T-cell (primary cell): ENCODE results near the gene WDR26. TPM values are rescaled to one million over a fixed set of nuclear protein-coding genes. Genes with fewer than 3 reads are reported as not detected.

Source experiments
- ATAC-seq, 4 experiments: fragments of 200-7000 bp in 3 of 4; fragments of 150-1000 bp in 1 of 4; cut with Tn5 transposase; replicated peaks in 1 of 4; 1 replicate in 3 of 4; 2 replicates in 1 of 4; pipeline ENCODE4 v1.10.0; 2021; ENCODE audit warnings: moderate library complexity in 3 of 4, mild to moderate bottlenecking in 2 of 4, moderate number of reproducible peaks in 1 of 4
- CTCF ChIA-PET, 2 donors: fragments of 300-600 bp; sonication (Branson Sonifier 250); formaldehyde crosslinking; loops; one replicate each; lab custom pipeline; 2022; ENCODE audit warnings: antibody characterized with exemption in 2 of 2; lab: Charles Lee
- POLR2A ChIA-PET, 2 donors: fragments of 300-600 bp; sonication (Branson Sonifier 250); formaldehyde crosslinking; loops; one replicate each; lab custom pipeline; 2022; ENCODE audit warnings: antibody characterized with exemption in 2 of 2; lab: Charles Lee
- DNase-seq, 35 experiments: peaks; one replicate each; pipeline versions ENCODE4 v3.0.0 to v3.0.0-alpha.2; 2013 to 2023
- H3K27ac ChIP-seq: one replicate; pipeline ENCODE4 v1.5.1; 2013; ENCODE audit warnings: low read length
- H3K27me3 ChIP-seq, 2 experiments: replicated peaks in 1 of 2; 1 replicate in 1 of 2; 2 replicates in 1 of 2; pipeline versions ENCODE4 v1.6.1 to v1.7.0; 2013; ENCODE audit warnings: low read length in 1 of 2, mixed read lengths in 1 of 2; ENCODE audit not compliant: control insufficient read depth in 2 of 2, insufficient read depth in 2 of 2; ENCODE audit errors: extremely low read depth in 1 of 2
- H3K36me3 ChIP-seq, 2 donors: 1 replicate in 1 of 2; 2 replicates in 1 of 2; pipeline versions ENCODE4 v1.6.1 to v1.7.0; 2013; ENCODE audit warnings: low read length in 1 of 2; ENCODE audit not compliant: control insufficient read depth in 2 of 2, insufficient read depth in 1 of 2; ENCODE audit errors: extremely low read depth in 1 of 2
- H3K4me1 ChIP-seq, 2 experiments: 1 replicate in 1 of 2; 2 replicates in 1 of 2; pipeline versions ENCODE4 v1.6.1 to v1.7.0; 2013; ENCODE audit warnings: low read length in 2 of 2, mixed read lengths in 1 of 2; ENCODE audit not compliant: insufficient read depth in 2 of 2, control insufficient read depth in 1 of 2; ENCODE audit errors: extremely low read depth in 1 of 2
- H3K4me3 ChIP-seq, 2 donors: 1 replicate in 1 of 2; 2 replicates in 1 of 2; pipeline versions ENCODE4 v1.5.1 to v1.7.0; 2013; ENCODE audit warnings: mild to moderate bottlenecking in 2 of 2, low read length in 1 of 2, moderate library complexity in 1 of 2; ENCODE audit not compliant: control insufficient read depth in 1 of 2; ENCODE audit errors: extremely low read depth in 1 of 2
- H3K9me3 ChIP-seq: 2 replicates; pipeline ENCODE4 v1.7.0; 2013
- H3K27ac Mint-ChIP-seq, 2 donors: one replicate each; pipeline ENCODE4 v1.8.0; 2020 to 2021; ENCODE audit warnings: mild to moderate bottlenecking in 2 of 2, mixed read lengths in 2 of 2
- H3K27me3 Mint-ChIP-seq, 2 donors: one replicate each; pipeline ENCODE4 v1.8.0; 2021 to 2022; ENCODE audit warnings: mixed read lengths in 2 of 2
- H3K36me3 Mint-ChIP-seq: one replicate; pipeline ENCODE4 v1.8.0; 2021; ENCODE audit warnings: mixed read lengths
- H3K4me1 Mint-ChIP-seq, 3 donors: one replicate each; pipeline ENCODE4 v1.8.0; 2020 to 2022; ENCODE audit warnings: mixed read lengths in 3 of 3, mild to moderate bottlenecking in 1 of 3
- H3K4me3 Mint-ChIP-seq, 3 donors: one replicate each; pipeline ENCODE4 v1.8.0; 2020 to 2022; ENCODE audit warnings: mild to moderate bottlenecking in 3 of 3, mixed read lengths in 3 of 3, moderate library complexity in 3 of 3
- H3K9me3 Mint-ChIP-seq, 3 donors: one replicate each; pipeline ENCODE4 v1.8.0; 2020 to 2022; ENCODE audit warnings: mixed read lengths in 3 of 3
- WGBS: methylation state at CpG from one replicate; pipeline ENCODE4 v1.1.5; 2013; ENCODE audit warnings: missing lambda C conversion rate; ENCODE audit not compliant: insufficient coverage; 5-methylcytosine and 5-hydroxymethylcytosine counted together
- total RNA-seq, 35 experiments: library from RNA in 6 of 35; stranded (reverse) in 6 of 35; fragments of 120-200 nt in 1 of 35; gene quantifications; one replicate each; pipeline versions ENCODE4 v1.2.1 to v1.2.4 and lab custom pipeline; 2013 to 2026

Gene WDR26
- total RNA-seq, 5 donors from 2014 or later (not counting 1 experiment from before 2014, with no cell fraction given), result 90.7 to 166 (median 96.3) TPM

DNA sequence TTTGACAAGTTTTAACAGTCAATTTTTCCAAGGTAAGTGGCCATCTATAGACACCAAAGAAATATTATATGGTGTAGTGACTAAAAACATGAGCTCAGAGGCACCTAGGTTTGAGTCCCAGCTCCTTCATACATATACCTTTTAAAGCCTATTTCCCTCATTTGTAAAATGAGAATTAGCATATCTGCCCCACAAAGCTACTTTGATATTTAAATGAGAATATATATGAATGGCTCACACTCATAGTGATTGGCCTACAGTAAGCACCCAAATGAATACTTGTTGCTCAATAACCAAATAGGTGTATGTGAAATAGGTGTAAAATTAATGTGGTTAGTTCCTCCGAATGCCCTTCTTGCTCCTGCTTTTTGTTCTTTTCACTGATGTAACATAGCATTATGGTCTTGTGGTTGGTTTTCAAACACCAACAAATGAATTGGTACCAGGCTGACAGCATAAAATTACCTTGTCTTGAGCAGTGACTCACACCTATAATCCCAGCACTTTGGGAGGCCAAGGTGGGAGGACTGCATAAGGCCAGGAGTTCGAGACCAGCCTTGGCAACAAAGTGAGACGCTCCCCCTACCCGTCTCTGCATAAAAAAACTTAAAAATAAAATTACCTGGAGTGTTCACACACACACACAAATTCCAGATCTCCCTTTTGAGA lies 52.6 kb downstream of the WDR26 start:
- 86% methylated on average over 1 of the region's 4 CpGs for WGBS
- H3K27ac ChIP-seq, result peak overlapping the region; percentile 33
- ATAC-seq, result no peak
- Mint-ChIP-seq H3K9me3 (no peaks in the 10 kb centered on the region), H3K27me3 (no peaks in the 10 kb centered on the region), H3K36me3 (peaks cover 31% of the 10 kb centered on the region), H3K4me3 (peak overlapping the region in 1 of 3 donors; percentile 78), H3K4me1 (peaks cover 76 to 83% (median 80%) of the 10 kb centered on the region in 3 donors), H3K27ac (peak overlapping the region; percentile 84 to 87)
- no peak for DNase-seq
- no peaks in the 10 kb centered on the region for H3K9me3 ChIP-seq
- CTCF ChIA-PET, result interaction anchor here in 1 of 2 donors (1.0 kb wide), 1 partner anchor 23 kb away, joined by 3 read pairs; no protein-coding TSS in a partner anchor
- peaks cover 0 to 6% of the 10 kb centered on the region in 2 donors for H3K36me3 ChIP-seq
- POLR2A ChIA-PET, result no interaction called here
- H3K27me3 ChIP-seq, result no peaks in the 10 kb centered on the region
- no peak overlapping the region for H3K4me3 ChIP-seq
- H3K4me1 ChIP-seq, result peaks cover 51 to 69% of the 10 kb centered on the region in 2 experiments

DNA sequence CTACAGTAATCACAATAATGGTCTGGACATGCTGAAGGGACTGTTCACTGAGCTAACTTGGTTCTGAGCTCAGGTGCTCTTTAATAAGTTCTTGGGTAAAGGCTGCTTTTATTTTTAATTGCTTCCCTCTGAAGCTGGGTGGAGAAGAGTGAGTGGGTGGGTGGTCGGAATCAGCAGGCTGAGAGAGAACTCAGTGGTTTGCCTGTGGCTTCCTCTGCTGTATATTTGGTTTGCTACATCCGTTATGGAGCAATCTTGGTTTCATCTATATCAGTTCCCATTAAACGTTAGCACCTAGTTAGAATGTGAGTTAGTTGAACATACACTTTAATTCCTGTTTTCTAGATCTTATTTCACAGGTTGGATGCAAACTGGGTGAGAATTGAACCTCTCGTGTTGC lies 54.6 kb downstream of the WDR26 start:
- DNase-seq (peak in 33 of 35 experiments; percentile 11 to 67 (median 31)), ATAC-seq (peak; percentile 80 to 86 (median 82))
- H3K27me3 Mint-ChIP-seq, result no peaks in the 10 kb centered on the region
- peak overlapping the region in 1 of 2 donors; percentile 44 for H3K4me3 ChIP-seq
- no peaks in the 10 kb centered on the region for H3K9me3 ChIP-seq
- H3K36me3 Mint-ChIP-seq, result peaks cover 33% of the 10 kb centered on the region
- no CpG with 5 or more reads among the region's 4 CpGs for WGBS
- peaks cover 69 to 77% of the 10 kb centered on the region in 2 experiments for H3K4me1 ChIP-seq
- peaks cover 0 to 21% of the 10 kb centered on the region in 2 donors for H3K36me3 ChIP-seq
- H3K27ac ChIP-seq, result peak overlapping the region; percentile 69
- POLR2A ChIA-PET, result interaction anchor here in 1 of 2 donors (0.6 to 2.0 kb wide), 3 partner anchors 9 to 220 kb away, joined by 3 to 6 read pairs (median 4); no protein-coding TSS in a partner anchor
- peak overlapping the region; percentile 84 to 91 for H3K27ac Mint-ChIP-seq
- CTCF ChIA-PET, result interaction anchor here in 1 of 2 donors (0.5 kb wide), 1 partner anchor 13 kb away, joined by 3 read pairs; no protein-coding TSS in a partner anchor
- H3K4me3 Mint-ChIP-seq, result peak overlapping the region; percentile 55 to 78 (median 62)
- peaks cover 81 to 86% (median 83%) of the 10 kb centered on the region in 3 donors for H3K4me1 Mint-ChIP-seq
- H3K27me3 ChIP-seq, result no peaks in the 10 kb centered on the region
- no peaks in the 10 kb centered on the region for H3K9me3 Mint-ChIP-seq

DNA sequence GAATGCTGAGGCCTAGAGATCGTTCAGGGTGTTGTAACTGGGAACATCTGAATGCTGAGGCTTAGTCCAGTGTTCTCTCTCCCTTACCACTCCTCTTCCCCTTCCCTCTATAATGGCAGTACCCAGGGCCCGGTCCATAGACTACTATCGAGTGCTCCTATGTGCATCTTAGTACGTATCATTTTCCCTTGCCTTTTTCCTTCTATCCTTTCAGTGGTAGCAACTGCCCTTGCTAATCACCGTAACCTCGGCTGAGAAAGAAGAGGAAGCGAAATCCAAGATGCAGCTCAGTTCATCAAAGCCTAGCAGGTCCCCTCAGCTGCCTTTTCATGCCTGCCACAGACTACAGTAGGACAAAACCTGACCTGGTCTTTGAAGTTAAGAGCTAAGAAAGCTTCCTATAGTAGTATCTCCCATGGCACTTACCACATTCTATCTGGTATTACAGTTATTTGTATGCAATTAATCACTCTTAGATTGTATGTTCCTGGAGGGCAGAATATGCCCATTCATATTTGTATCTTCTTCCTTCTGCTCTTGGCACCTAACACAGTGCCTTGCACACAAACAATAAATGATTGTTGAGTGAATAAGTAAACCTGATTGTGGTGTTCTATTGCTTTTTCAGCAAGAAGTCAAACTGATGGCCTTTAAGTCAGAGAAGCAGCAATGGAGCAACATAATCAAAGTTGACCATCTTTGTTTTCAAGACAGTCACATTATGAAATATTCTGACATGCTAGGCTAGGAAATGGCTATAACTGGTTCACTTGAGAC lies 55.6 kb downstream of the WDR26 start:
- ChIA-PET POLR2A (interaction anchor here in 1 of 2 donors (2.0 kb wide), 1 partner anchor 10 kb away, joined by 4 read pairs; no protein-coding TSS in a partner anchor), CTCF (interaction anchor here (0.5 kb wide), 2 partner anchors 30 to 75 kb away, joined by 3 to 4 read pairs; no protein-coding TSS in a partner anchor)
- DNase-seq, result no peak
- Histone ChIP-seq H3K27me3 (no peaks in the 10 kb centered on the region), H3K27ac (peak overlapping the region; percentile 69), H3K36me3 (peaks cover 0 to 27% of the 10 kb centered on the region in 2 donors), H3K9me3 (no peaks in the 10 kb centered on the region), H3K4me1 (peaks cover 76 to 85% of the 10 kb centered on the region in 2 experiments), H3K4me3 (no peak overlapping the region)
- no peak for ATAC-seq
- Mint-ChIP-seq H3K27ac (peak overlapping the region; percentile 84 to 91), H3K27me3 (no peaks in the 10 kb centered on the region), H3K36me3 (peaks cover 39% of the 10 kb centered on the region), H3K4me3 (peak overlapping the region; percentile 14 to 78 (median 55)), H3K4me1 (peaks cover 90 to 93% (median 91%) of the 10 kb centered on the region in 3 donors), H3K9me3 (no peaks in the 10 kb centered on the region)
- WGBS, result 87% methylated on average over 5 of the region's 7 CpGs

DNA sequence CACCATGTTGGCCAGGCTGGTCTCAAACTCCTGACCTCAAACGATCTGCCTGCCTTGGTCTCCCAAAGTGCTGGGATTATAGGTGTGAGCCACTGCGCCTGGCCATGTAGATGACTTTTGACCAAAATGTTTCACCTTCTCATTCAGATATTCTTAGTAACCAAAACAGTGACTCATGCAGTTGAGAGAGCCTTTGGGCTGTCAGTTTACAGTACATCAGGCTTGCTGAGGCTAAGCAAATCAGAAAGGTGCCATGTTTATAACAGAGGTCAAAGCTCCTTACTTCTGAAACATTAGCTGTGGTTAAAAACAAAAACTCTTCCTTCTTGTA lies 57.0 kb downstream of the WDR26 start:
- H3K36me3 Mint-ChIP-seq, result peaks cover 44% of the 10 kb centered on the region
- no CpG with 5 or more reads among the region's 2 CpGs for WGBS
- H3K36me3 ChIP-seq, result peaks cover 0 to 36% of the 10 kb centered on the region in 2 donors
- ChIA-PET POLR2A (interaction anchor here in 1 of 2 donors (0.6 kb wide), 1 partner anchor 11 kb away, joined by 3 read pairs; no protein-coding TSS in a partner anchor), CTCF (interaction anchor here in 1 of 2 donors (0.7 to 1.5 kb wide), 3 partner anchors 10 to 53 kb away, joined by 3 read pairs; no protein-coding TSS in a partner anchor)
- no peaks in the 10 kb centered on the region for H3K27me3 ChIP-seq
- peaks cover 92 to 96% (median 92%) of the 10 kb centered on the region in 3 donors for H3K4me1 Mint-ChIP-seq
- H3K4me3 Mint-ChIP-seq, result peak overlapping the region in 2 of 3 donors; percentile 41 to 60
- H3K4me1 ChIP-seq, result peaks cover 75 to 81% of the 10 kb centered on the region in 2 experiments
- H3K27ac ChIP-seq, result peak overlapping the region; percentile 62
- no peaks in the 10 kb centered on the region for H3K27me3 Mint-ChIP-seq
- H3K27ac Mint-ChIP-seq, result peak overlapping the region; percentile 88 to 91
- no peak overlapping the region for H3K4me3 ChIP-seq
- no peaks in the 10 kb centered on the region for H3K9me3 ChIP-seq
- H3K9me3 Mint-ChIP-seq, result no peaks in the 10 kb centered on the region
- ATAC-seq, result peak; percentile 18 to 64 (median 50)
- DNase-seq, result peak in 3 of 35 experiments; percentile 8 to 36 (median 11)

DNA sequence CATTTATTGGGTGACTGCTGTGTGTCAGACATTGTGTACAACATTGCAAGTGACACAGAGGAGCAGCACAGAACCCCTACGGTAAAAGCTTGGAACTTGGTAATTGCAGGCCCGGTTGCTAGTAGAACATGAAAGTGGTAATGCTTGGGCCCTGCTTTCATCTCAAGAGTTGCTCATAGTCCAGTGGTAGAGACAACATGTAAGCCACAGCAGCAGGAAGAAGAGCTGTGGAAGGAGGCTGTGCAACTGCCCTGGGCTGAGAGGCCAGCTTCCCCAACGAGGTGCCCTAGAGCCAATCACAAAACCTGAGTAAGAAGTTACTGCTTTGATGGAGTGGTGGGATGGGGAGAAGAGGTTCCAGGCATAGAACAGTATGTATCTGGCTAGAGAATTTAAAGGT lies 59.5 kb downstream of the WDR26 start:
- POLR2A ChIA-PET, result interaction anchor here (0.6 to 0.9 kb wide), 3 partner anchors 11 to 378 kb away, joined by 3 read pairs; no protein-coding TSS in a partner anchor
- DNase-seq (no peak), ATAC-seq (peak in 1 of 4 experiments; percentile 17)
- Histone ChIP-seq H3K9me3 (no peaks in the 10 kb centered on the region), H3K27ac (peak overlapping the region; percentile 62), H3K36me3 (peaks cover 0 to 59% of the 10 kb centered on the region in 2 donors), H3K4me3 (peak overlapping the region in 1 of 2 donors; percentile 23), H3K4me1 (peaks cover 54 to 59% of the 10 kb centered on the region in 2 experiments), H3K27me3 (no peaks in the 10 kb centered on the region)
- Mint-ChIP-seq H3K36me3 (peaks cover 62% of the 10 kb centered on the region), H3K27me3 (no peaks in the 10 kb centered on the region), H3K4me1 (peaks cover 74 to 78% (median 76%) of the 10 kb centered on the region in 3 donors), H3K27ac (peak overlapping the region; percentile 83 to 91), H3K9me3 (no peaks in the 10 kb centered on the region), H3K4me3 (peak overlapping the region in 2 of 3 donors; percentile 6 to 37)
- 30% methylated on average over 3 of the region's 3 CpGs for WGBS
- CTCF ChIA-PET, result no interaction called here
